Measurements from ENCODE around the gene OBP2B.
"Not testable (repeated sequence)": the region's sequence is repeated elsewhere in the genome, so short reads cannot be mapped to it uniquely, and the experiment has no call there.

Gene OBP2B

GRCh38 chr9:133238272-133238850 is 29.3 kb upstream of the OBP2B start:
- DNase-seq (ENCODE audit: low read depth): no peak

- no peak for DNase-seq (ENCODE audit: low read depth)
Measured at GRCh38 chr9:133237035-133237731, 28.1 kb upstream of the OBP2B start.

DNA sequence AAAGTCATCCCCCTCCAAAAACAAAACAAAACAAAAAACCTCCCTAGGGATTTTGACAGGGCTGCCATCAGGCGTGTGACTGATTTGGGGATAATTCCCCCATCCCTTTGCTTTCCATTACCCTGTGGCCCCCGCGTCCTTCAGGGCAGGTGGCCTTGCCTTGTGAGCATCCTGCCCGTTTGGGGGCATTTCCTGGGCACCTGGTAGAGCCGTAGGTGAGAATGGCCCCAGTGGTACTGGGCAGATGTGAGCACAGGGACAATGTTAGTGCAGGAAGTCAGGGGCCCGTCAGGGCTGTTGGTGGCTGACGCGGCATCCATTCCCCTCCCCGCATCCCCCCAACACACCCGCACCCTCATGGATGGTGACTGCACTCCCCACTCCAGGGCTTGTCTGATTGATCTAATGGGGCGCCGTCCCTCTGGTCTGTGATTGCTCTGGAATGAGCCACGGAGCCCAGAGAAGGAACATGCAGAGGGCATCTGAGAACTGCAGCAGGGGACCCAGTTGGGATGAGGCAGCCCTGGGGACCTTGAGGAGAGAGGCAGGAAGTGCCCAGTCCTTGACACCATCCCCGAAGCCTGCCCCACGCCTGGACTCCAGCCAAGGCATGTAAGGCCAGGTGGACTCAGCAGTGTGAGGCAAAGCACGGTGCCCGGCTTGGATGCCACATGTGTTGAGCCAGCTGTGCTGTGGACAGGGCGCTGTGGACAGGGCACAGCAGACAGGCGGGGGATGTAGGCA is 27.4 kb upstream of the OBP2B start:
- not testable (repeated sequence) for DNase-seq (ENCODE audit: low read depth)

DNA sequence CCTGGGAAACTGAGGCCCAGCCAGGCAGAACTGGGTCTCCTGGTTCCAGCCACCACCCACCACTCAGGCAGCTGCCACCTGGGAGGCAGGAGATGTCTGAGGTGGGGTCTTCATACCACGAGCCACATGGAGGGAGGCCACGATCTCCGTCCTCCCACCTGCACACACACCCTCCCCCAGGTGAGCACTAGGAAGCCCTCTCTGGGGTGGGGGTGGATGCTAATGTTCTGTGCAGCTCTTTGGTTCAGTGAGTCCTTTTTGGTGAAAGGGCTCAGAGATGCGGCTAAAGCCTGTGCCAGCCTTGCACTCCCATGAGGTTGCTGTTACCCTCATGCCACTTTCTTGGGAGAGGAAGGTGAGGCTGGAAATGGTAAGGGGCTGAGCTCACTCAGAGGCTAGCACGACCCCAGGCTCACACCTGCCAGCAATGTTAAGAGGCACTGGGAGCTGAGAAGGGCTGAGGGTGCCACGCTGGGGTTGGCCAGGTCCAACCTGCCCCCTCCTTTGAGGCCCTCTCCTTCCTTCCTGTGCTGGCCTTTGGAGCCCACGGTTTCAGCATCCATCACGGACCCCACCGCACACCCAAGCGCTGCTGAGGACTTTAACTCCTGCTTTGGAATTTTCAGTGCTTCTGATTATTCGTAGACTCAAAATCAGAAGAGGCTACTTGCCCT is 26.6 kb upstream of the OBP2B start:
- no peak for DNase-seq (ENCODE audit: low read depth)

DNA sequence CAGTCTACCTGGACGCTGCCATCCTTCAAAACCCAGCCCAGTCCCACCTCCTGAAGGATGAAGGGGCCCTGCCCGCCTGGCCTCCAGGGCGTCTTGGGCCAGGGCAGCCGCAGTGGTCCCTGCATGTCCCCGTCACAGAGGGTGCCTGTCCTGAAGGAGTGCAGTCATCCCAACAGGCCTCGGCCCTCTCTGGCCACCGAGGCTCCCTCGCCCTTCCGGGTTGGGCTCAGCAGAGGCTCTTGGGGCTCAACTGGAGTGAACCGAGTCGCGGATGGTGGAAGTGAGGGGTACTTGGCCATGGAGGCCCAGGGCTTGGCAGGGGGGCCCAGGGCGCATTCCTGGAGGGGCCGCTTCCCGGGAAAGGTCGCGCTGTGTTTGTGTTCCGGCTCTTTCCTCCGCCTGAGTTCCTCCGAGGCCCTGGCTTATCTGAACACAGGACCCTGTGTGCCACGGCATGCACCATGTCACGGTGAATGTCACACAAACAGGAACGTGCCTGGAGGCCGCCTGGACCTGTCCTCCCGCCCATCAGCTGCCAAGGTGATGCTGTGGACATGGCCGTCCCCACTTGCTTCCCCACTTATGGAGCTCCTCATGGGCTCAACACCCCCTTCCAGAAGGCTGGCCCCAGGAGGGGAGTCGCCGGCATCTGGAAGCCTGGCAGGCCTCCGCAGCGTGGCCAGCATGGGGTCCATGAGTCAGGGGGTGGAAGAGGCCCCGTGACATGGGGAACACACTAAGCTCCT is 25.7 kb upstream of the OBP2B start:
- DNase-seq (ENCODE audit: low read depth): no peak

- no peak for DNase-seq (ENCODE audit: low read depth)
Measured at GRCh38 chr9:133233681-133234432, 24.8 kb upstream of the OBP2B start.

- DNase-seq (ENCODE audit: low read depth): not testable (repeated sequence)
Measured at GRCh38 chr9:133231934-133232568, 23.0 kb upstream of the OBP2B start.

- not testable (repeated sequence) for DNase-seq (ENCODE audit: low read depth)
Measured at GRCh38 chr9:133230514-133230913, 21.5 kb upstream of the OBP2B start.

DNA sequence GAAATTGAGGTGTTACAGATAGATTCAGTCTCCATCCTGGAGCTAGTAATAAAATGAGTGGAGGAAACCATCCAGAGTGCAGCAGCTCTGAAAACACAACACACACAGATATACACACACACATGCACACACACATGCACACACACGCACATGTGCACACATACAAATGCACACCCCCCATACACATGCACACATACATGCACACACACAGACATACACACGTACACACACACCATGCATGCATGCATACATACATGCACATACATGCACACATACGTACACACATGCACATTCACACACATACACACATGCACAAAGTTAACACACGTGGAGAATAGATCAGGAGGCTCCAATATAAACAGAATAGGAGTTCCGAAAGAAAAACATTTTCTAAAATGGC is 21.0 kb upstream of the OBP2B start:
- DNase-seq (ENCODE audit: low read depth): no peak

GRCh38 chr9:133228474-133229193 is 19.6 kb upstream of the OBP2B start:
- DNase-seq (ENCODE audit: low read depth): not testable (repeated sequence)

- DNase-seq (ENCODE audit: low read depth): not testable (repeated sequence)
Measured at GRCh38 chr9:133227996-133228395, 18.9 kb upstream of the OBP2B start.

DNA sequence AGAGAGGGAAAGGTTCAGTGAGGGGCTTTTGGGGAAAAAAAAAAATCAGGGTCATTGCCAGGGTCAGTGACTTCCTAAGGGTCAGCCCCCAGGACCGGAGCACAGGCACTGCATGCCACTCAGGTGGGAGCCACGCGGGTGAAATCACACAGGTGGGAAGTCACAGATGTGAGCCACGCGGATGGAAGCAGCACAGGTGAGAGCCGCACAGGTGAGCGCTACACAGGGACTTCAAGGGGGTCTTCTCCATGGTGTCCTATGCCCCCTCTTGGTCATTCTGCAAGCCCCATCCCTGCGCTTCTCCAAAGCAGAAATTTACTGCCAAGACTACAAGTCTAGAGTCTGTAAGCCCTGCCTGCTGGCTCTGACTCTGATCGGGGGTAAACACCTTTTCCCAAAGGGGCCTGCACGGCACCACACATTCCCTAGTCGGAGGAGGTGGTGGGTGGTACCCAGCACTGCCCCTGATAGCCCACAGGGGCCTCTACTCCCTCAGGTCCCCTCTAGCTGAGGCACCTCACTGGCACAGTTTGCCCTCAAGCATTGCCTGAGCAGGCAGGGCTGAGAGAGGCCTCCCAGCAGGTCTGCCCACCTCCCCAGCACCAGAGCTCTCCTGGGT is 18.3 kb upstream of the OBP2B start:
- DNase-seq (ENCODE audit: low read depth): no peak

DNA sequence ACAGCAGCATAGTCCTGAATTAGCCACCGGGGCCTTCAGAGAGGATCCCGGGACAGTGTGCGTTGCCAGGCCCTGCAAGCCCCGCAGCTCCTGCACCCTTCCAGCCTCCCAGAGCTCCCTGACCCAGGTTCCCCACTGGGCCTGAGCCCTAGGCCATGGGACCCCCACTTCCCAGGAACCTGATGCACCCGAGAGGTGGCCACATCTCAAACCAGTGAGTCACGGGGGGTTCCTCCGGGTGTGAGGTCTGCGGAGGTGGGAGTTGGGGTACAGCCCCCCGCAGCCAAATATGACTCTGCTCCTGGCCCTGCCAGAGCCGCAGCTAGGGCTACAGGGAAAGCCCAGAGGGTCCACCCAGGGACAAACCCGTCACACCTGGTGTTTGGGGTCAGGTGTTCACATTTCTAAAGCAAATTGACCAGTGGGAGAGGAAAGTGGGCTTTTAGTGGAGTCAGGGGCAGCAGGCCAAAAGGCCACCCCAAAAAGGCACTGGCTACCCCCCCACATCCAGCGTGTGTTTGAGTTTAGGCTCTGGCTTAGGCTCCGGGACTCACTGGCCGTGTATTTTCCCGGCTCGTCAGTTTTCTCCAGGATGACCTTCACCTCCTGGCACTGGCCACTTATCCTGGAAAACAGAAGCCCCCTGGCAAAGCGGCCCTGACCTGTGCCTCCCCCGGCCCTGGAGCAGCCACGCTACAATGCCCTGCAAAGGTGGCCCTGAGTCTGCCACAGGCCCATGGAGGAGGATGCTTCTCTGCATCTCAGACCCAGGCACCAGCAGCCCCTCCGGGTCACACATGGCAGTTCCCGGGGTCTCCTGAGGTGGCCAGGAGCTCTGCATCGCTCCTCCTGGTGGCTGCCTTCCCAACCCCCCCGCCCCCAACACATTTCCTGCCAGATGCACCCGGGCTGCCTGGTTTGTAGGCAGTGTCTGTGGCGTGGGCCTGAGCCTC is 17.4 kb upstream of the OBP2B start:
- no peak for DNase-seq (ENCODE audit: low read depth)

DNA sequence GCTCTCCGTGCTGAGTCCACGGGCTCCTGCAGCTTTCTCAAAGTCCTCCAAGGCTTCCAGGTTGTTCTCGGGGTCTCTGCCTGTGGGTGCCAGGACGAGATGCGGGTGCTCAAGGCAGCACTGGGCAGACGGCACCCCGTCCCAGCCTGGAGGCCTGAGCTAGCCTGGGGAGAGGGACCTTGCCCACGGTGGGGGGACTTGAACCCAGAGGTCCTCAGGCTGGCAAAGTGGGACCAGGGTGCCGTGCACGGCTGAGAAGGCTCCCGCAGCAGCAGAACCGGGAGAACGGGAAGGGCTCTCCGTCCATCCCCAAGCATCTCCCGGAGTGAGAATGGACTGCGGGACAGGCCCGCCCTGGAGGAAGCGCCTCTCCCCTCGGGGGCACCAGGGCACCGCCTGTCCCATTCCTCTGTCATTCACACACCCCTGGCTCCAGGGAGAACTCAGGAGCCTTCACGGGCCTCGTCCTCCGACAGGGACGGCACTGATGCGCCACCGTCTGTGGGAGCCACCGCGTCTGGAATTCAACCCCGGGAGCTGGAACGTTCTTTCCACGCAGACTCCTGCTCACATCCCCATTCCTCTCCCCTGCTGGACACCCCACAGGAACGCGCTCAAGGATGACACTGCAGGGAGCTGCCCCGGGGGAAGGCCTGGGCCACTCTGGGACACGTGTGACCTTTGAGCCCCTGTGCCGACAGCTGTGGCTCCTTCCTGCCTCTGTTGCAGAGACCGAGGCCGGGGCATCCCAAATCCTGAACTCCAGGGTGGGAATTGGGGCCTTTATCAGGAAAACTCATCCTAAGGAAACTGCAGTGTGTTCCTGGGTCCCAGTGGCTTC is 16.3 kb upstream of the OBP2B start:
- no peak for DNase-seq (ENCODE audit: low read depth)

- DNase-seq (ENCODE audit: low read depth): no peak
Measured at GRCh38 chr9:133224762-133225161, 15.7 kb upstream of the OBP2B start.

DNA sequence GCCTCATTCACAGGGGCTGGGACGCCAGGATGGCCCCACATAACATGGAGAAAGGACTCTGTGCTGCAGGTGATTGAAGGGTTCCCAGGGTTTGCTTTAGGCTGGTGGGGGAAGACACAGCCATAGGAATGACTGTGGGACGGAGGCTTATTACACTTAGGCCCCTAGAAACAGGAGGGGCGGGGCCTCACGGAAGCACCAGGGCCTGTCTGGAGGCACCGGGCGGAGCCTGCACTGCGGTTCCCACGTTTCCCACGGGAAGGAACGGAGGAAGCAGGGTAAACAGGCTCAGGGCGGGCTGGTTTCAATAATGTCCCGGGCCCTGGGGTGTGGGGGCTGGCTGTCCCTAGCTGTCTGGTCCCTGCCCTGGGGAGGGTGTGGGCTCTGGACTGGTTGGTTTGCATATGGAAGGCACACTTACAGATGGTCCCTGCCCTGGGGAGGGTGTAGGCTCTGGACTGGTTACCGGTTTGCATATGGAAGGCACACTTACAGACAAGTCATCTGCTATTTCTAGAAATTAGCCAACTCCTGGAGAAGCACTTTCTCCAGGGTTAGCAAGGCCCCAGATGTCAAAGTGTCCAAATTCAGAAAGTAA is 14.2 kb upstream of the OBP2B start:
- DNase-seq (ENCODE audit: low read depth): not testable (repeated sequence)

DNA sequence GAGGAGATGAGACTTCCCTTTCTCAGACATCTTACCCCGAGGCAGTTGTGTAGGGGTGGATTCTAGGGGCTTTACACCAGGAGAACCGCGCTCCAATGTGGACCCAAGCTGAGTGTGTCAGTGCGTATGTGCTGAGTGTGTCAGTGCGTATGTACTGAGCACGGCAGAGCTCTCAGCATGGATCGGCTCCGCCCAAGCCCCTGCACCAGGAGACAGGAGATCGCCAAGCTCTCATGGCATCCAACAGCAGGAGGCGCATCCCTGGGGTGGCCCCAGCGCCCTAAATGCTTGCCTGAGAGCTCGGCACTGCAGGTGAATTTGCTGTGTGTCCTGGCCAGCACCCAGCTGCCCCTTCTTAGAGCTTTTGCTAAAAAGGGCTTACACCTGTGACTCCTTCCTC is 12.9 kb upstream of the OBP2B start:
- DNase-seq (ENCODE audit: low read depth): not testable (repeated sequence)
